Measurements from ENCODE around the gene PEPD.

- TF ChIP-seq, protein P1, sequence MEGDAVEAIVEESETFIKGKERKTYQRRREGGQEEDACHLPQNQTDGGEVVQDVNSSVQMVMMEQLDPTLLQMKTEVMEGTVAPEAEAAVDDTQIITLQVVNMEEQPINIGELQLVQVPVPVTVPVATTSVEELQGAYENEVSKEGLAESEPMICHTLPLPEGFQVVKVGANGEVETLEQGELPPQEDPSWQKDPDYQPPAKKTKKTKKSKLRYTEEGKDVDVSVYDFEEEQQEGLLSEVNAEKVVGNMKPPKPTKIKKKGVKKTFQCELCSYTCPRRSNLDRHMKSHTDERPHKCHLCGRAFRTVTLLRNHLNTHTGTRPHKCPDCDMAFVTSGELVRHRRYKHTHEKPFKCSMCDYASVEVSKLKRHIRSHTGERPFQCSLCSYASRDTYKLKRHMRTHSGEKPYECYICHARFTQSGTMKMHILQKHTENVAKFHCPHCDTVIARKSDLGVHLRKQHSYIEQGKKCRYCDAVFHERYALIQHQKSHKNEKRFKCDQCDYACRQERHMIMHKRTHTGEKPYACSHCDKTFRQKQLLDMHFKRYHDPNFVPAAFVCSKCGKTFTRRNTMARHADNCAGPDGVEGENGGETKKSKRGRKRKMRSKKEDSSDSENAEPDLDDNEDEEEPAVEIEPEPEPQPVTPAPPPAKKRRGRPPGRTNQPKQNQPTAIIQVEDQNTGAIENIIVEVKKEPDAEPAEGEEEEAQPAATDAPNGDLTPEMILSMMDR (IDR thresholded peaks at IDR 0.05) = no peak
- no peak for TF ChIP-seq POLR2A (IDR thresholded peaks at IDR 0.05)
Observed at GRCh38 chr19:33350538-33351309, 170.9 kb downstream of the PEPD start.

Data from tibial nerve (tissue), 3 donors.